PC-3 (cell line): ENCODE measurements around the gene NATD1.

Experiments used
- EZH2 ChIP-seq: fragments of 300-600 bp; sonication (generic); IDR thresholded peaks from one replicate; pipeline ENCODE4 v1.6.1; 2017; ENCODE audit warnings: antibody characterized with exemption, mild to moderate bottlenecking, low read length; ENCODE audit not compliant: unreplicated experiment
- EZH2phosphoT487 ChIP-seq: fragments of 300-600 bp; sonication (generic); IDR thresholded peaks from 2 replicates; pipeline ENCODE4 v1.6.1; 2018; ENCODE audit warnings: mild to moderate bottlenecking, antibody characterized with exemption, low read length, borderline replicate concordance
- TF ChIP-seq, protein P1 (sequence below): fragments of 300-600 bp; sonication (generic); conservative IDR thresholded peaks from 2 replicates; pipeline ENCODE4 v1.5.1; 2017; ENCODE audit warnings: antibody characterized with exemption, low read depth, mild to moderate bottlenecking, low read length

DNA sequence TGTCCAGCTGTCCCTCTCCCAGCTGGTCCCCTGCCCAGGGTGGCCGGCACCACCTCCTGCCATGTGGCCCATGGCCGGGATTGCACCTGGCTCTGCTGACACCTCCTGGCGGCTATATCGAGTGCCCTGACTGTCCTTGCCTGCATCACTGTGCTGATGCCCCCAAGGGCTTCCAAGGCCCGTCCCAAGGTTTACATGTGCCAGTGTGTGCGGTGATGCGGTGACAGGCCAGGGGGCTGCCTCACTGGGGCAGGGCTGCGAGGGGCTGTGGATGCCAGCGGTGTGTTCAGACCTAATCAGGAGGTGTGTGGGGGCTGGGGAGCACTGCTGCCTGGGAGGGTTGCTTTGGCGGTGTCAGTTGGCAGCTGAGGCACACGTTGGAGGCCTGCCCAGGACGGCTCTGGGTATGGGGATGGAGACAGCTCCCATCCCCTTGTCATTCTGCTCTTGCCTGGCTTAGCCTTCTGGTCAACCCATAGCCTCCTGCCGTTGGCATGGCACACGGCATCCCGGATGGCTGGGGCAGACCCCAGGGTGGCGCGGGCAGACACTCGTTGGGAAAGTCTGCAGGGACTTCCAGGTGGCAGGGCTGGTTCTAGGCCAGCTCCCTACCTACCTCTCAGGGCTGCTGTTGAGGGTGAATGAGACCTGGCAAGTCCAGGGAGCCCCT, 36.8 kb upstream of the NATD1 start:
- TF ChIP-seq EZH2 (no peak), EZH2phosphoT487 (no peak)
- TF ChIP-seq, protein P1, sequence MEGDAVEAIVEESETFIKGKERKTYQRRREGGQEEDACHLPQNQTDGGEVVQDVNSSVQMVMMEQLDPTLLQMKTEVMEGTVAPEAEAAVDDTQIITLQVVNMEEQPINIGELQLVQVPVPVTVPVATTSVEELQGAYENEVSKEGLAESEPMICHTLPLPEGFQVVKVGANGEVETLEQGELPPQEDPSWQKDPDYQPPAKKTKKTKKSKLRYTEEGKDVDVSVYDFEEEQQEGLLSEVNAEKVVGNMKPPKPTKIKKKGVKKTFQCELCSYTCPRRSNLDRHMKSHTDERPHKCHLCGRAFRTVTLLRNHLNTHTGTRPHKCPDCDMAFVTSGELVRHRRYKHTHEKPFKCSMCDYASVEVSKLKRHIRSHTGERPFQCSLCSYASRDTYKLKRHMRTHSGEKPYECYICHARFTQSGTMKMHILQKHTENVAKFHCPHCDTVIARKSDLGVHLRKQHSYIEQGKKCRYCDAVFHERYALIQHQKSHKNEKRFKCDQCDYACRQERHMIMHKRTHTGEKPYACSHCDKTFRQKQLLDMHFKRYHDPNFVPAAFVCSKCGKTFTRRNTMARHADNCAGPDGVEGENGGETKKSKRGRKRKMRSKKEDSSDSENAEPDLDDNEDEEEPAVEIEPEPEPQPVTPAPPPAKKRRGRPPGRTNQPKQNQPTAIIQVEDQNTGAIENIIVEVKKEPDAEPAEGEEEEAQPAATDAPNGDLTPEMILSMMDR = no peak
